H1 (cell line): Measurements from ENCODE around the gene ADGRV1. TPM values are rescaled to one million over a fixed set of nuclear protein-coding genes. Genes with fewer than 3 reads are reported as not detected.

Experiments used
- CBX8 ChIP-seq: fragments of 300-800, 300-1000 bp; sonication (generic); IDR thresholded peaks from 2 replicates; pipeline ENCODE4 v1.7.1; 2016; ENCODE audit warnings: low read depth, low read length, borderline replicate concordance
- HDAC6 ChIP-seq: IDR thresholded peaks from one replicate; pipeline ENCODE4 v1.7.1; 2012; ENCODE audit warnings: low read depth, mild to moderate bottlenecking, inconsistent platforms, low read length, moderate library complexity
- JUND ChIP-seq: IDR thresholded peaks from 2 replicates; pipeline ENCODE4 v1.6.1; 2011; ENCODE audit warnings: mild to moderate bottlenecking, improper control_type of control experiment, low read length
- NANOG ChIP-seq: IDR thresholded peaks from 2 replicates; pipeline ENCODE4 v1.6.1; 2011; ENCODE audit warnings: low read length, low read depth, mild to moderate bottlenecking, inconsistent platforms; ENCODE audit not compliant: insufficient read depth, poor library complexity, severe bottlenecking
- POLR2A ChIP-seq, 2 experiments: IDR thresholded peaks; 1 replicate in 1 of 2; 2 replicates in 1 of 2; pipeline ENCODE4 v1.6.1; 2011; ENCODE audit warnings: low read depth in 2 of 2, low read length in 2 of 2, mild to moderate bottlenecking in 2 of 2; ENCODE audit errors: control extremely low read depth in 1 of 2
- RNF2 ChIP-seq: fragments of 200-900, 300-1000 bp; sonication (generic); IDR thresholded peaks from 2 replicates; pipeline ENCODE4 v1.7.1; 2016; ENCODE audit warnings: borderline replicate concordance, low read depth, mild to moderate bottlenecking, antibody characterized with exemption, low read length; ENCODE audit not compliant: poor library complexity, severe bottlenecking; ENCODE audit errors: missing control alignments
- TAF7 ChIP-seq: optimal IDR thresholded peaks from 2 replicates; pipeline ENCODE3; 2011; ENCODE audit warnings: low read depth, mild to moderate bottlenecking, inconsistent platforms, low read length, moderate library complexity, borderline replicate concordance
- YY1 ChIP-seq: IDR thresholded peaks from 2 replicates; pipeline ENCODE4 v1.6.1; 2011; ENCODE audit warnings: low read depth, mild to moderate bottlenecking, low read length
- polyA plus RNA-seq, 7 experiments: library from polyadenylated mRNA; depleted of rRNA in 3 of 7; stranded (reverse) in 5 of 7; unstranded in 2 of 7; fragments of >200 nt in 5 of 7; fragments of 200-250 nt in 2 of 7; gene quantifications; 1 replicate in 5 of 7; 2 replicates in 1 of 7; 4 replicates in 1 of 7; pipeline versions ENCODE4 v1.2.1 to v1.2.3, GENCODE V29; 2011 to 2013; ENCODE audit warnings: missing spikeins in 2 of 7, mixed read lengths in 2 of 7
- total RNA-seq: library from RNA; stranded (reverse); fragmentation: NEBNext Ultra II Directional; extraction: Animal tissue kit (Norgen Biotek cat#: 25700); gene quantifications from 2 replicates; pipeline ENCODE4 v1.2.1, GENCODE V29; 2021

The ADGRV1 gene
- total and polyA plus RNA-seq, 2 of the 8 experiments (the other 6 are each of a cell fraction or from before 2014, with no cell fraction given), result 53.1 to 62.2 TPM

- TF ChIP-seq NANOG (no peak), RNF2 (no peak), CBX8 (no peak), TAF7 (no peak), HDAC6 (no peak), POLR2A (IDR thresholded peaks at IDR 0.05; ENCODE audit: control extremely low read depth in 1 of 2, low read depth in 2 of 2, low read length in 2 of 2) (no peak), YY1 (no peak), JUND (no peak)
These were observed 588.5 kb downstream of the ADGRV1 start (continued) for GRCh38 chr5:91146905-91147600.
